Endothelial cell of coronary artery (primary cell): Measurements from ENCODE around the gene MLIP. TPM values are rescaled to one million over a fixed set of nuclear protein-coding genes. Genes with fewer than 3 reads are reported as not detected.

Experiments used
- total RNA-seq: library from RNA; depleted of rRNA; stranded (reverse); fragments of >200 nt; gene quantifications from 2 replicates; pipeline ENCODE4 v1.2.3, GENCODE V29; 2014

MLIP gene, protein sequence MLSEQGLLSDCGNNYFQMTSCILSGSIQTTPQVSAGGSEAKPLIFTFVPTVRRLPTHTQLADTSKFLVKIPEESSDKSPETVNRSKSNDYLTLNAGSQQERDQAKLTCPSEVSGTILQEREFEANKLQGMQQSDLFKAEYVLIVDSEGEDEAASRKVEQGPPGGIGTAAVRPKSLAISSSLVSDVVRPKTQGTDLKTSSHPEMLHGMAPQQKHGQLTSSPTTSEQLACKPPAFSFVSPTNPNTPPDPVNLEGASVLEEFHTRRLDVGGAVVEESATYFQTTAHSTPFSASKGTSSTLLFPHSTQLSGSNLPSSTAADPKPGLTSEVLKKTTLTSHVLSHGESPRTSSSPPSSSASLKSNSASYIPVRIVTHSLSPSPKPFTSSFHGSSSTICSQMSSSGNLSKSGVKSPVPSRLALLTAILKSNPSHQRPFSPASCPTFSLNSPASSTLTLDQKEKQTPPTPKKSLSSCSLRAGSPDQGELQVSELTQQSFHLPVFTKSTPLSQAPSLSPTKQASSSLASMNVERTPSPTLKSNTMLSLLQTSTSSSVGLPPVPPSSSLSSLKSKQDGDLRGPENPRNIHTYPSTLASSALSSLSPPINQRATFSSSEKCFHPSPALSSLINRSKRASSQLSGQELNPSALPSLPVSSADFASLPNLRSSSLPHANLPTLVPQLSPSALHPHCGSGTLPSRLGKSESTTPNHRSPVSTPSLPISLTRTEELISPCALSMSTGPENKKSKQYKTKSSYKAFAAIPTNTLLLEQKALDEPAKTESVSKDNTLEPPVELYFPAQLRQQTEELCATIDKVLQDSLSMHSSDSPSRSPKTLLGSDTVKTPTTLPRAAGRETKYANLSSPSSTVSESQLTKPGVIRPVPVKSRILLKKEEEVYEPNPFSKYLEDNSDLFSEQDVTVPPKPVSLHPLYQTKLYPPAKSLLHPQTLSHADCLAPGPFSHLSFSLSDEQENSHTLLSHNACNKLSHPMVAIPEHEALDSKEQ
- total RNA-seq, result 13.5 and 16.7 TPM in 2 replicates

DNA sequence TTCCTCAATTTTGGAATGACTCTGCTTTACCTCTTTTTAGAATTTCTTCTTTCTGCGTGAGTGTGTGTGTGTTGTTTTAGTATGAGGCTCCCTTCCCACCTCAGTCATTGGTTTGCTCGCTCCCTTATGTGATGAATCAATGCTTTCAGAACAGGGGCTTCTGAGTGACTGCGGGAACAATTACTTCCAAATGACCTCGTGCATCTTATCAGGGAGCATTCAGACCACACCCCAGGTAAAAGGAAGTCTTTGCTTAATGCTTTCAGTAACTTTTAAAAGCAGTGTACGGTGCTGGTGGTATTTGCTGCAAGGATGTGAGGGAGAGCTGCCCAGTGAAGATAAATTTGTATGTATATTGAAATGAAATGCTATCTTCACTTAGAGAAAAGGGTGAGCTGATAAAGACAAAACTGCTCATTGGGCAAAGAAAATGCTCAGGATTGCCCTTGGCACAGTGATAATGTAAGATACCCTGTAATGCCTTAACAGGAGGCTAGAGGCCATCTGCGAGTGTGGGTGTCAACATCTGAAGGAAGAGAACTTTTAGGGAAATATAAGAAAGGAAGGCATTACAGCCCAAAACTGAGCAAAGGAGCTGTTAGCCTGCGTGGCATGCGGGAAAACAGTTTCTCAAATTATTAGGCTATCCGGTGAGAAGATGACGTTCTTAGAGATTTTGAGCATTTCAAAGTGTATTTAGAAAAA is at the start of gene MLIP:
Gene MLIP (plus strand): TSS at position 103 of the 705 bp plus-strand sequence. CDS start 37 bp downstream, at position 140.

DNA sequence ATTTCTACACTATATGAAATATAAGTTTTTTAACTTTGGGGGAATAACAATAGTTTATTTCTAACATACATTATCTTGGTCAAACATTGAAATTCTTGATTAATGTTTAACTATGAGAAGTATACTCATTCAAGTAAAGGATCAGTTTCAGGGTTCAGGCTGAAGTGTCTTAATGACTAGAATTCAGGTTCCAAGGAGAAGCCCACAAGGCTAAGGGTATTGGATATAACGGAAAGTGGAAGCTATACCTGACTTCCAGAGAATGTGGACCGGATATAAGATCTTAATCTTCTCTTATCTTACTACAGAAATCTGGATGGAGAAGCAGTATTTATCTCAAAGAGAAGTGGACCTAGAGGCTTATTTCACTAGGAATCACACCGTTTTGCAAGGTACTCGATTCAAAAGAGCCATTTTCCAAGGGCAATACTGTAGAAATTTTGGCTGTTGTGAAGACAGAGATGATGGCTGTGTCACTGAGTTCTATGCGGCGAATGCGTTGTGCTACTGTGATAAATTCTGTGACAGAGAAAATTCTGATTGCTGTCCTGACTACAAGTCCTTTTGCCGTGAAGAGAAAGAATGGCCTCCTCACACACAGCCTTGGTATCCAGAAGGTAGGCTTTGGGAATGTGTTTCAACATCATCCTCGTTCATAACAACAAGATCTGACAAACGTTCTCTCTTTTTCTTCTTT is 197.2 kb downstream of the MLIP start, which contains the start of gene TINAG:
Gene TINAG (plus strand): TSS at position 153 of the 697 bp plus-strand sequence. CDS start 110 bp downstream, at position 263.

Other genes starting within 250 kb of the MLIP start
- gene TINAG, start 197.0 kb downstream of the MLIP start, total RNA-seq, result 0.09 TPM in 1 of 2 replicates, not detected in the other